Uterus (tissue), 2 donors: ENCODE results near the gene C2CD4A.

Experiments used
- CTCF ChIP-seq, 4 experiments: fragments of 200-600 bp in 2 of 4; fragments of 450-650 bp in 2 of 4; sonication (generic) in 2 of 4; IDR thresholded peaks; one replicate each; pipeline ENCODE4 v1.5.1; 2016 to 2019; ENCODE audit warnings: antibody characterized with exemption in 4 of 4, mild to moderate bottlenecking in 2 of 4, moderate library complexity in 1 of 4
- POLR2A ChIP-seq, 2 donors: fragments of 450-650 bp; IDR thresholded peaks; one replicate each; pipeline ENCODE4 v1.6.1; 2016; ENCODE audit warnings: antibody characterized with exemption in 2 of 2, mild to moderate bottlenecking in 1 of 2, moderate library complexity in 1 of 2

GRCh38 chr15:62027263-62027565, 39.6 kb upstream of the C2CD4A start:
- no peak for TF ChIP-seq CTCF (IDR thresholded peaks at IDR 0.05)
- TF ChIP-seq POLR2A (IDR thresholded peaks at IDR 0.05), result no peak
